Subcutaneous adipose tissue (tissue), 4 donors: ENCODE data around the gene PPP1R13B. TPM values are rescaled to one million over a fixed set of nuclear protein-coding genes. Genes with fewer than 3 reads are reported as not detected.

Source experiments
- CTCF ChIP-seq: fragments of 450-650 bp; IDR thresholded peaks from one replicate; pipeline ENCODE4 v1.5.1; 2016; ENCODE audit warnings: low read depth, mild to moderate bottlenecking, control low read depth, antibody characterized with exemption, moderate library complexity
- total RNA-seq, 4 donors: library from RNA; depleted of rRNA; stranded (reverse); fragments of >200 nt; gene quantifications; one replicate each; pipeline ENCODE4 v1.1.0, GENCODE V29; 2016

PPP1R13B gene
- total RNA-seq, 4 donors from 2014 or later: 3.6 to 18.8 (median 8.6) TPM

- TF ChIP-seq CTCF: no peak
Observed at GRCh38 chr14:103705118-103705503, 142.3 kb downstream of the PPP1R13B start.

GRCh38 chr14:103704708-103705107, 142.7 kb downstream of the PPP1R13B start:
- no peak for TF ChIP-seq CTCF

- no peak for TF ChIP-seq CTCF
Observed at GRCh38 chr14:103703433-103704385, 143.7 kb downstream of the PPP1R13B start.

- no peak for TF ChIP-seq CTCF
Observed at GRCh38 chr14:103702497-103703432, 144.6 kb downstream of the PPP1R13B start.

GRCh38 chr14:103702095-103702494, 145.3 kb downstream of the PPP1R13B start:
- no peak for TF ChIP-seq CTCF

GRCh38 chr14:103700753-103701490, 146.5 kb downstream of the PPP1R13B start:
- TF ChIP-seq CTCF: no peak
